B cell (primary cell): Measurements from ENCODE around the gene ECI1. TPM values are rescaled to one million over a fixed set of nuclear protein-coding genes. Genes with fewer than 3 reads are reported as not detected.

Experiments used
- ATAC-seq: fragments of 200-7000 bp; cut with Tn5 transposase; one replicate; pipeline ENCODE4 v1.10.0; 2021; ENCODE audit warnings: low read depth, mild to moderate bottlenecking, moderate number of reproducible peaks, moderate library complexity
- CTCF ChIA-PET: fragments of 350-600 bp; sonication (Branson Sonifier 250); formaldehyde crosslinking; loops from one replicate; lab custom pipeline; 2021; ENCODE audit warnings: antibody characterized with exemption, inconsistent platforms; lab: Charles Lee
- POLR2A ChIA-PET: fragments of 350-600 bp; sonication (Branson Sonifier 250); formaldehyde crosslinking; loops from one replicate; lab custom pipeline; 2021; ENCODE audit warnings: antibody characterized with exemption; lab: Charles Lee
- DNase-seq: peaks from one replicate; pipeline ENCODE4 v3.0.0; 2013
- H2AFZ ChIP-seq: 2 replicates; pipeline ENCODE4 v1.6.1; 2012; ENCODE audit warnings: mild to moderate bottlenecking, low read depth, low read length; ENCODE audit not compliant: insufficient read depth, poor library complexity, severe bottlenecking
- H3K27ac ChIP-seq, 2 donors: 1 replicate in 1 of 2; 2 replicates in 1 of 2; pipeline ENCODE4 v1.5.1; 2012 to 2013; ENCODE audit warnings: low read length in 2 of 2, mild to moderate bottlenecking in 2 of 2, moderate library complexity in 1 of 2
- H3K27me3 ChIP-seq, 4 experiments: fragments of 200-600 bp in 1 of 4; sonication (generic) in 1 of 4; replicated peaks in 1 of 4; 1 replicate in 2 of 4; 2 replicates in 2 of 4; pipeline versions ENCODE4 v1.6.1 to v1.7.0; 2013 to 2016; ENCODE audit warnings: low read length in 3 of 4, mild to moderate bottlenecking in 2 of 4, mixed read lengths in 1 of 4, moderate library complexity in 1 of 4; ENCODE audit not compliant: insufficient read depth in 4 of 4, control insufficient read depth in 3 of 4; ENCODE audit errors: control extremely low read depth in 1 of 4
- H3K36me3 ChIP-seq, 2 experiments: replicated peaks in 1 of 2; 1 replicate in 1 of 2; 2 replicates in 1 of 2; pipeline versions ENCODE4 v1.6.1 to v1.7.1; 2013; ENCODE audit warnings: low read length in 1 of 2; ENCODE audit not compliant: insufficient read depth in 2 of 2, control insufficient read depth in 1 of 2; ENCODE audit errors: control extremely low read depth in 1 of 2, extremely low read depth in 1 of 2
- H3K4me1 ChIP-seq, 2 donors: fragments of 200-600 bp in 1 of 2; sonication (generic) in 1 of 2; 1 replicate in 1 of 2; 2 replicates in 1 of 2; pipeline versions ENCODE4 v1.5.1 to v1.6.1; 2013 to 2017; ENCODE audit warnings: low read length in 2 of 2; ENCODE audit not compliant: control insufficient read depth in 2 of 2, insufficient read depth in 2 of 2
- H3K4me2 ChIP-seq: replicated peaks from 2 replicates; pipeline ENCODE3; 2012; ENCODE audit warnings: mild to moderate bottlenecking, low read depth, low read length; ENCODE audit not compliant: poor library complexity, severe bottlenecking
- H3K4me3 ChIP-seq, 5 experiments: fragments of 200-600 bp in 1 of 5; sonication (generic) in 1 of 5; 1 replicate in 3 of 5; 2 replicates in 2 of 5; pipeline versions ENCODE4 v1.5.1 to v1.7.0; 2011 to 2016; ENCODE audit warnings: low read length in 4 of 5, mild to moderate bottlenecking in 4 of 5, low read depth in 2 of 5, control low read depth in 1 of 5, moderate library complexity in 1 of 5; ENCODE audit not compliant: insufficient read depth in 1 of 5; ENCODE audit errors: control extremely low read depth in 1 of 5, extremely low read depth in 1 of 5
- H3K79me2 ChIP-seq: fragments of 200-600 bp; sonication (generic); one replicate; pipeline ENCODE4 v1.6.0; 2016; ENCODE audit warnings: low read length; ENCODE audit not compliant: control insufficient read depth, insufficient read depth
- H3K9ac ChIP-seq: fragments of 200-600 bp; sonication (generic); 2 replicates; pipeline ENCODE4 v1.6.1; 2017; ENCODE audit warnings: mild to moderate bottlenecking, low read length, moderate library complexity
- H3K9me3 ChIP-seq, 3 donors: one replicate each; pipeline versions ENCODE4 v1.6.1 to v1.7.1; 2013; ENCODE audit warnings: low read length in 2 of 3; ENCODE audit not compliant: control insufficient read depth in 2 of 3, insufficient read depth in 1 of 3; ENCODE audit errors: control extremely low read depth in 1 of 3
- H4K20me1 ChIP-seq: 2 replicates; pipeline ENCODE4 v1.6.0; 2012; ENCODE audit warnings: mild to moderate bottlenecking, low read length; ENCODE audit not compliant: insufficient read depth, control insufficient read depth, poor library complexity, severe bottlenecking
- H3K27ac Mint-ChIP-seq: one replicate; pipeline ENCODE4 v1.8.0; 2021; ENCODE audit warnings: mixed read lengths
- H3K27me3 Mint-ChIP-seq: one replicate; pipeline ENCODE4 v1.8.0; 2021; ENCODE audit warnings: mixed read lengths
- H3K4me1 Mint-ChIP-seq: one replicate; pipeline ENCODE4 v1.8.0; 2021; ENCODE audit warnings: mixed read lengths
- H3K4me3 Mint-ChIP-seq: one replicate; pipeline ENCODE4 v1.8.0; 2021; ENCODE audit warnings: mixed read lengths
- H3K9me3 Mint-ChIP-seq: one replicate; pipeline ENCODE4 v1.8.0; 2022; ENCODE audit warnings: mixed read lengths; ENCODE audit not compliant: insufficient read depth
- EZH2 ChIP-seq: IDR thresholded peaks from 2 replicates; pipeline ENCODE4 v1.6.1; 2012; ENCODE audit warnings: borderline replicate concordance, low read depth, mild to moderate bottlenecking, moderate library complexity, low read length; ENCODE audit not compliant: insufficient read depth, poor library complexity, severe bottlenecking
- WGBS: methylation state at CpG from one replicate; pipeline ENCODE4 v1.1.5; 2013; ENCODE audit warnings: missing lambda C conversion rate; ENCODE audit not compliant: insufficient coverage; 5-methylcytosine and 5-hydroxymethylcytosine counted together
- intact Hi-C: fragments of 100-400 bp; cut with micrococcal nuclease; formaldehyde crosslinking; loops from one replicate; pipeline ENCODE4 v1.10.0; 2022
- polyA plus RNA-seq: library from polyadenylated mRNA; depleted of rRNA; stranded (reverse); fragments of >200 nt; gene quantifications from 2 replicates; pipeline ENCODE4 v1.2.3, GENCODE V29; 2012
- total RNA-seq, 2 donors: library from RNA; stranded (reverse); fragments of 120-200 nt in 1 of 2; gene quantifications; 1 replicate in 1 of 2; 2 replicates in 1 of 2; pipeline versions ENCODE4 v1.2.3 to v1.2.4, GENCODE V29; 2013 to 2022
- TF ChIP-seq, protein P1 (sequence below): fragments of 200-600 bp; IDR thresholded peaks from one replicate; pipeline ENCODE4 v1.8.0; 2022; ENCODE audit warnings: antibody characterized with exemption, mild to moderate bottlenecking

The ECI1 gene
- total and polyA plus RNA-seq, 2 donors (not counting 1 experiment from before 2014, with no cell fraction given), result 34.3 to 38.4 TPM

DNA sequence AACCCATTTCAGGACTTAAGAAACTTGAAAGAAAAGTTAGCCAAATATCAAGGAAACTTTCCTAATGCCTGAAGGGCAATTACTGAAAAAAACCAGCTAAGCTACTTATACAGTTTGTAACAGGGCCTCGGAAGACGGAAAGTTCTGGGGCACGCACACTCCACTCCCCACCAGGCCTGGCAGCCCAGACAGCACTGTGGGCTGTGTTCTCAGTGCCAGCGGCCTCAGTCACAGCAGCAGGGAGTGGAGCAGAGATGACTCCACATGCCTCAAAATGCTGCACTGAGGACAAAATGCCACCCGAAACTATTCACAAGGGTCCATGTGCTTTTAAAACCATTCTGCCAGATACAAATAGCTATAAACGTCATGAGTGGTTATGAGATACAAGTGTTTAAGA lies 6.3 kb upstream of the ECI1 start:
- intact Hi-C loops, result loop anchor here (10.0 kb wide), 1 partner anchor 233 kb away; the partner anchor contains the start of gene NHERF2
- H3K4me1 Mint-ChIP-seq, result peaks cover 10% of the 10 kb centered on the region
- H3K9me3 Mint-ChIP-seq, result no peaks in the 10 kb centered on the region
- Histone ChIP-seq H4K20me1 (peaks cover 37% of the 10 kb centered on the region), H3K27me3 (no peaks in the 10 kb centered on the region), H3K4me1 (peaks cover 0 to 15% of the 10 kb centered on the region in 2 donors), H3K9me3 (no peaks in the 10 kb centered on the region), H3K79me2 (peaks cover 10% of the 10 kb centered on the region), H3K4me3 (no peak overlapping the region), H3K36me3 (peaks cover 4 to 73% of the 10 kb centered on the region in 2 experiments), H3K9ac (no peak overlapping the region), H2AFZ (no peak overlapping the region), H3K27ac (no peak overlapping the region), H3K4me2 (no peak overlapping the region)
- CTCF ChIA-PET, result interaction anchor here (0.9 to 1.4 kb wide), 2 partner anchors 63 to 250 kb away, joined by 3 to 4 read pairs; no protein-coding TSS in a partner anchor
- no peak for DNase-seq
- no peak for TF ChIP-seq EZH2
- TF ChIP-seq, protein P1, sequence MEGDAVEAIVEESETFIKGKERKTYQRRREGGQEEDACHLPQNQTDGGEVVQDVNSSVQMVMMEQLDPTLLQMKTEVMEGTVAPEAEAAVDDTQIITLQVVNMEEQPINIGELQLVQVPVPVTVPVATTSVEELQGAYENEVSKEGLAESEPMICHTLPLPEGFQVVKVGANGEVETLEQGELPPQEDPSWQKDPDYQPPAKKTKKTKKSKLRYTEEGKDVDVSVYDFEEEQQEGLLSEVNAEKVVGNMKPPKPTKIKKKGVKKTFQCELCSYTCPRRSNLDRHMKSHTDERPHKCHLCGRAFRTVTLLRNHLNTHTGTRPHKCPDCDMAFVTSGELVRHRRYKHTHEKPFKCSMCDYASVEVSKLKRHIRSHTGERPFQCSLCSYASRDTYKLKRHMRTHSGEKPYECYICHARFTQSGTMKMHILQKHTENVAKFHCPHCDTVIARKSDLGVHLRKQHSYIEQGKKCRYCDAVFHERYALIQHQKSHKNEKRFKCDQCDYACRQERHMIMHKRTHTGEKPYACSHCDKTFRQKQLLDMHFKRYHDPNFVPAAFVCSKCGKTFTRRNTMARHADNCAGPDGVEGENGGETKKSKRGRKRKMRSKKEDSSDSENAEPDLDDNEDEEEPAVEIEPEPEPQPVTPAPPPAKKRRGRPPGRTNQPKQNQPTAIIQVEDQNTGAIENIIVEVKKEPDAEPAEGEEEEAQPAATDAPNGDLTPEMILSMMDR, result no peak
- no peak overlapping the region for H3K27ac Mint-ChIP-seq
- 97% methylated on average over 4 of the region's 6 CpGs for WGBS
- H3K27me3 Mint-ChIP-seq, result no peaks in the 10 kb centered on the region
- POLR2A ChIA-PET, result interaction anchor here (0.6 kb wide), 1 partner anchor 35 kb away, joined by 6 read pairs; no protein-coding TSS in a partner anchor
- no peak for ATAC-seq
- H3K4me3 Mint-ChIP-seq, result no peak overlapping the region

DNA sequence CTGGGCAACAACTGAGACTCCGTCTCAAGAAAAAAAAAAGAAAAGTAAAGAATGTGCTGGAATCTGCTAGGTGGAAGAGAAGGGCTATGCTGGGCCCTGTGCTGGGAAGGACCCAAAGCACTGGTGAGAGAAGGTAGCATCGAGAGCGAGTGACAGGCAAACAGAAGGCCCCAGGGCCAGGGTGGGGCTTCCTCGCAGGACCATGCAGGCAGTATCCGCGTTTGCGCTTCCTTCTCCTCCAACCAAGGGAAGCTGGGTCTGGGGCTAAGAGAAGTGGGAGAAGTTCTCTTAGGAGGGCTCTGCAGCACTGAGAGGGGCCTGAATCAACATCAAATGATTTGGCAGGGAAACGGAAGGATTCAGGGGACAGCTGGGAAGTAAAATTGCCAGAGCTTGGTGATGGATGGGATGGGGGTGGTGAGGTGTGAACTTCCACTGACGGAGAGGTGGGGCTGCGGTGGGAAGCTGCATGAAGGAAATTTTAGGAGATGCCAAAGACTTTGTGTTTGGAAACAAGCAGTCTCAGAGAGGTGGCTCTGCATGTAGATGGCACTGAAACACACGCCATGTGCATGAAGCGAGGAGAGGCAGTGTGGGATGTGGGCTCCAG lies 5.2 kb upstream of the ECI1 start:
- no peak overlapping the region for H3K27ac Mint-ChIP-seq
- Histone ChIP-seq H3K27me3 (no peaks in the 10 kb centered on the region), H3K9me3 (no peaks in the 10 kb centered on the region), H3K4me3 (no peak overlapping the region), H2AFZ (no peak overlapping the region), H3K79me2 (peaks cover 4% of the 10 kb centered on the region), H3K4me2 (no peak overlapping the region), H3K9ac (no peak overlapping the region), H3K27ac (no peak overlapping the region), H3K4me1 (peaks cover 3 to 26% of the 10 kb centered on the region in 2 donors), H3K36me3 (peaks cover 0 to 62% of the 10 kb centered on the region in 2 experiments), H4K20me1 (peaks cover 26% of the 10 kb centered on the region)
- ChIA-PET POLR2A (no interaction called here), CTCF (no interaction called here)
- H3K9me3 Mint-ChIP-seq, result no peaks in the 10 kb centered on the region
- ATAC-seq, result no peak
- no peak for DNase-seq
- peaks cover 17% of the 10 kb centered on the region for H3K4me1 Mint-ChIP-seq
- no peak overlapping the region for H3K4me3 Mint-ChIP-seq
- TF ChIP-seq EZH2, result no peak
- TF ChIP-seq, protein P1, result no peak
- no peaks in the 10 kb centered on the region for H3K27me3 Mint-ChIP-seq
- 98% methylated on average over 7 of the region's 12 CpGs for WGBS
- intact Hi-C loops, result loop anchor here (10.0 kb wide), 1 partner anchor 232 kb away; the partner anchor contains the start of gene NHERF2
